GM12873 (cell line): ENCODE measurements around the gene RORC.

Source experiments
- CTCF ChIP-seq: IDR thresholded peaks from 2 replicates; pipeline ENCODE4 v1.5.1; 2012; ENCODE audit warnings: low read depth, mild to moderate bottlenecking, moderate library complexity, low read length, control low read depth; ENCODE audit not compliant: insufficient read depth; ENCODE audit errors: missing control alignments

Gene RORC

GRCh38 chr1:151787689-151788088 lies 43.9 kb downstream of the RORC start:
- TF ChIP-seq CTCF = no peak

DNA sequence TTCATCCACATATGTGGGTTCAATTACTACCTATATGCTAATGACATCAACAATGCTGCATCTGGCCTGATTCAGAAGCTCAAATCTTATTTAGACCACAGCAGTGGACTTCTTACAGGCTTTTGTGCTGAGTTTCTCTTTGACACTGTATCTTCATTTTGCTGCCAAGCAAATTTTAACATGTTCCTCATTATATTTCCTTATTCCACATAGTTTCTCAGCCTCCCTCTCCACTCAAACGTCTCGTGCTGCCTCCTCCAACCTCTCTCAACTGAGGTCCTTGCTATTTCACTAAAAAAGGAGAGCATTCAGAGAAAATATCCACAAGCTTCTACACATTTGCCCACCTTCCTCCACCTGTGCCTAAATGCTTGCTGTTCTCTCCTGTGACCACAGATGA lies 47.8 kb downstream of the RORC start:
- TF ChIP-seq CTCF = no peak

- no peak for TF ChIP-seq CTCF
These were observed 48.9 kb downstream of the RORC start for GRCh38 chr1:151782741-151783140.

GRCh38 chr1:151779852-151780251 lies 51.8 kb downstream of the RORC start:
- no peak for TF ChIP-seq CTCF

- no peak for TF ChIP-seq CTCF
These were observed 54.3 kb downstream of the RORC start for GRCh38 chr1:151777317-151777716.

GRCh38 chr1:151776665-151777062 lies 54.9 kb downstream of the RORC start:
- TF ChIP-seq CTCF = no peak

DNA sequence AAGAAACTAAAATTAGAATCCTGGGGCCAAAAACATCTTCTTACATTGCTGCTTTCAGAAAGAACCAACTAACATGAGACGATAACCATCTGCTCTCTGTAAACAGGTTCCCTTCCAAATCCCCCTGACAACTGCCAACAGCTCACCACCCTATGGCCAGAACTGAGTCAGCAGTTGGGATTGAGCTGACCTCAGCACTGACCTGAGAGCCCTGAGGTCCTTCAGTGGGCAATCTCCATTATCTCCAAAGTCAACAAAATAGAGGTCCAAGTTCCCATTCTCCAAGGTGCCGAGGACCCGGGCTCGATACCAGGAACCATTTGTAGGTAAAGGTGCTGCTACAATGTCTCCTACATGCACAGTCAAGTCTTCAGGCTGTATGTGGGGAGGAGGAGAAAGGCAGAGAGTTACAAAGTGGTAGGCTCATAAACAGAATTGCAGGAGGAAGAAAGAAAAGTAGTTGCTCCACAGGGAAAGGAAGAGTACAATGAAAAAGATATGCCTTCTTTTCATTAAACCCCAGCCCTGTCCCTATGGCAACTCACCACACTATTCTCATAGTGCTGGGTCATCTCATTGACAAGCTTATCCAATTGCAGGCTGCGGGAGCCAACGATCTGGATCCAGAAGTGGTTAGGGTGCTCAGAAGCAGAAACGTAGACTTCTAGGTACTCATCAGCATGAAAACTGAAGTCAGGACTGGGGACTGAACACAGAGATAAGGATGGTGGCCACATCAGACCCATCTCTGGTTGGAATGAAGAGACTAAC lies 55.5 kb downstream of the RORC start:
- no peak for TF ChIP-seq CTCF
